Hepatocyte (in vitro differentiated cells): ENCODE data around the gene DCTN2.

Source experiments
- CTCF ChIP-seq: fragments of 200-600 bp; sonication (generic); IDR thresholded peaks from 2 replicates; pipeline ENCODE4 v1.5.1; 2016; ENCODE audit warnings: antibody characterized with exemption, mild to moderate bottlenecking; ENCODE audit not compliant: poor library complexity
- EZH2 ChIP-seq: fragments of 200-600 bp; sonication (generic); IDR thresholded peaks from 2 replicates; pipeline ENCODE4 v1.6.1; 2016; ENCODE audit warnings: antibody characterized with exemption, mild to moderate bottlenecking, borderline replicate concordance
- EZH2phosphoT487 ChIP-seq: fragments of 200-600 bp; sonication (generic); IDR thresholded peaks from one replicate; pipeline ENCODE4 v1.6.1; 2018; ENCODE audit warnings: antibody characterized with exemption, mild to moderate bottlenecking, low read depth, moderate library complexity; ENCODE audit not compliant: unreplicated experiment, severe bottlenecking

GRCh38 chr12:57481671-57482070 lies 65.3 kb downstream of the DCTN2 start:
- TF ChIP-seq CTCF (no peak), EZH2 (no peak), EZH2phosphoT487 (no peak)
